Regular cardiac myocyte (primary cell): Measurements from ENCODE around the gene UNG. TPM values are rescaled to one million over a fixed set of nuclear protein-coding genes. Genes with fewer than 3 reads are reported as not detected.

Experiments used
- total RNA-seq: library from RNA; depleted of rRNA; stranded (reverse); fragments of >200 nt; gene quantifications from 2 replicates; pipeline ENCODE4 v1.2.3, GENCODE V29; 2014

Gene UNG
- total RNA-seq: 23.1 and 24.5 TPM in 2 replicates

DNA sequence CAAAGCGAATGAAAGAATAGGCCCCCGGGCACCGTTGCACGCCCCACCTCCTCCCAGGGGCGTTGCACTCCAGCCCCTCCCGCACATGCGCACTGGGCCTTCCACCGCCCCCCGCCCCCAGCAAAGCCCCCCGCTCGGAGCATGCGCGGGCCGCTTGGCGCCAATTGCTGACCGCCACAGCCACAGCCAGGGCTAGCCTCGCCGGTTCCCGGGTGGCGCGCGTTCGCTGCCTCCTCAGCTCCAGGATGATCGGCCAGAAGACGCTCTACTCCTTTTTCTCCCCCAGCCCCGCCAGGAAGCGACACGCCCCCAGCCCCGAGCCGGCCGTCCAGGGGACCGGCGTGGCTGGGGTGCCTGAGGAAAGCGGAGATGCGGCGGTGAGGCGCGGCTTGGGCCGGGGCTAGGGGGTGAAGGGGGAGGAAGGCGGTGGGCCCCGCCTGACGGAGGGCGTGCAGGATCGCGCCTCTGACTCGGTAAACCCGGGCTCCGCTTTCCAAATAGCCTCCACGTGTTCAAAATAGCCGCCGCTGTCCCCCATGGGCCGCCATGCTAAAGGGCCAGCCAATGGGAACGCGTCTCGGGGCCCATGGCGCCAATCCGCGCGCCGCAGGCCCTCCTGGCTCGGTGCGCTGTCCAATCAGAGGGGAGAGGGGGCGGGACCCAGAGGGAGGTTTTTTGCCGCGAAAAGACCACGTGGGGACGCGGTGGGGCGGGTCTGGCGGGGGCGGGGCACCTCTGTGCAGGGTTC lies at the start of gene UNG:
UNG (plus strand) TSS at position 163 of the 748 bp plus-strand sequence; CDS start at position 246, 83 bp downstream.

DNA sequence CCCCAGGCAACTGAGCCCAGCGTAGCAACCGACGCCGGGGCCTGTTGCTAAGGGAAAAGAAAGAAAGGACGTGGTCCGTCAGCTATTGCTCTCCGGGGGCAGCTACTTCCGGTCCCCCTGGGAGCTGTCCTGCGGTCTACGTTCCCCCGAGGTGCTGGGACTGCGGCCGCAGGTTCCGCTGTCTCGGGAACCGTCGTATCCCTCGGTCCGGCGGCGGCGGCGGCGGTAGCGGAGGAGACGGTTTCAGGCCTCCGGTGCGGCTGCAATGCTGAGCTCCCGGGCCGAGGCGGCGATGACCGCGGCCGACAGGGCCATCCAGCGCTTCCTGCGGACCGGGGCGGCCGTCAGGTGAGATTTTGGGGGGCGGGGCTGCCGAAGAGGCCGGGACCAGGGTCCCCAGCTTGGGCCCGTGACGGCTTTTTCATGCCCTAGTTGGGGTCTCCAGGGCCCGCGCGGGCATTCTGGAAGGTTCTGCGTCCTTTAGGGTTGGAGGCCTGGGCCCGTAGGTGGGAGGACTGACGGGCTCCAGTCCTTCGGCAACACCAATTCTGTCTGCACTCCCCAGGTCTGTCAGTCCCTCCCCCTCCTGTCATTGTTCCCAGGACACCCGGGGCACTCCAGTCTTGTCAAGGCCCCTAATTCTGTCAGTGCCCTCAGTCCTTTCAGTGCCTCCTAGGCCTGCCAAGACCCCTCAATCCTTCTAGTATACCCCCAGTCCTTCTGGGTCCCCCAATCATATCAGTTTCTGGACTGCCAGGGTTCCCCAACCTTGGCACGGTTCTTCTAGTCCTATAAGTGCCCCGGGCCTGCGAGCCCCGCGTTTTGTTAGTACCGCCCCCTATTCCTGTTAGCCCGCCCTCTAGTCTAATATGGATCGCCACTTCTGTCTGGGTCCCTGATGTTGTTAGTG lies 44.7 kb upstream of the UNG start, which contains the start of gene USP30:
USP30 (plus strand) TSS at position 163 of the 910 bp plus-strand sequence; CDS start at position 266, 103 bp downstream.

DNA sequence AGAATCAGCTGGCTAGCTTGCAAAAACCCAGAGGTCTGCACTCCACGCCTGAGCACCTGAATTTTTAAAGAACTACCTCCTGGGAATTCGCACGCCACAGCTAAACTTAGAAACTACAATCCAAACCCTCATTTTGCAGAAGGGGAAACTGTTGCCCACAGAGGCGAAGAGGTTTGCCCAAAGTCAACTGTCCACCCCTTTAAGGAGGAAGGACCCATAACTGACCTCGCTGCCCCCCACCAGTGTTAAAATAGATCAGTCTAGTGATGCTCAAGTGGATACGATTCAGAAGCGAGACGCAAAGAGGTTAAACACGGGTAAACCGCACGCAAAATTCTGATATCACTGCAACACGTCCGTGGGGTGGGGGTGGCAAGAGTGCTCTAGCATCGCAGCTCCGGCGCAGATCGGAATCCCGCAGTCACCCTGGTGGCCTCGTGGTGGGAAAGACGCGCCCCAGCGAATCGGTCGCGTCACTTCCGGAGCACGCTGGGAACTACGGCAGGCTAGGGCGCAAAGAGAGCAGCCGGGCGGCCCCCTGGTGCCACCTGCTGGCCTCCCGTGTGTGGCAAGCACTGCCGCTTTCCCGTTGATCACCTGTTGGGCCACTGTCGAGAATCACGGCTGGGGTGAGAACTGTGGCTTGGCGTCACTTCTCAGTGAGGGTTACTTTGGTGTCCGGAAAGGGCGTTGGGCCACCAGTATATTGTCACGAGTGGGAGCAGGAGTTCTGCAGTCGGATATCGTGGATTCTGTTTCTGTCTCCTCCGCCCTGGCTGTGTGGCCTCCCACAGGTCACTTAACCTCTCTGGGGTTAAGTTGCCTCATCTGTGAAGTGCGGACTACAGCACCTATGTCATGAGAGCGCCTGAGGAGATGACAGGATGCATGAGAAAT lies 4.1 kb upstream of the UNG start, which contains the start of gene ALKBH2:
ALKBH2 (minus strand) TSS at position 451 of the 897 bp plus-strand sequence. CDS start 686 bp downstream, outside the sequence.

DNA sequence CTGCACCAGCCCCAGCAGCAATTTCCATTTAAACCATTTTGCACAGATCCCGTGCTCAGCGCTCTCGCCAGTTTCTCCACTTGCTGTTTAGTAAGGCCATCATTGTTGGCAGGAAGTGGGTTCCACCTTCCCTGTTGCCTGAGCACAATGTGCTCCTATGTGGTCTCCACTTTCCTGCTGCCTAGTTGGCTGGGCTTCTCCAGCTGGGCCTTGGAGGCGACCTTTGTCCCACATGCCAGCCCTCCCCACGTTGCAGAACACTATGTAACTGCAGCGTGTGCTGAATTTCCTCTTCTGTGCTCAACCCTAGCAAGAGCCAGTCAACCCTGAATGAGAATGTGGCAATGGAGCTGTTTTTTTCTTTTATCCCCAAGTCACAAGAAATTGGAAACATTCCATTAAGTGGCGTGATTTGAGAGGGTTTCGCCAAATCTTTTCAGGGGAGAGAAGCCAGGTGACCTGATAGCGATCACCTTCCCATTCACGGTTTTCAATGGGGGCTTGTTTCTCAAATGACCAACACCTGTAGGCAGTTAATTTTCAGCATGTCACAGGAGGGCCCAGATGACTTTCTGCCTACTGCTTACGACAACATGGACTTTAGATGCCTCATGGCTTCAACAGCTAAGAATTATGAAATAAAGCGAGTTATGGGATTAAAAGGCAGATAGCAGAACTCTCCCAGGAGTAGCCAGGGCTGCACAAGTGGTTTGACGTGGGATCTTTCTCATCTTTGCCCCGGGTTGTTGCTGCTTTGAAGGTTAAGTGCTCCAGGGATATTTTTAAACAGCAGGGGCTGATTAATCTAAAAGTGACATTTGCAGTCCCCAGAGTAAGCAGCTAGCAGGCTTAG lies 18.6 kb downstream of the UNG start, which contains the start of gene ACACB:
ACACB (plus strand) TSS at position 830 of the 853 bp plus-strand sequence. CDS start 22,819 bp downstream, outside the sequence.

Other genes starting within 250 kb of the UNG start
- gene SSH1, start 240.0 kb upstream of the UNG start, total RNA-seq: 31.2 and 40.9 TPM in 2 replicates
- gene DAO, start 217.5 kb upstream of the UNG start, total RNA-seq: not detected in 2 replicates
- gene SVOP, start 76.5 kb upstream of the UNG start, total RNA-seq: under 0.01 TPM in 1 of 2 replicates, not detected in the other
- 4.0 and 5.9 TPM in 2 replicates for gene USP30, start 45.0 kb upstream of the UNG start, total RNA-seq
- 20.3 and 23.0 TPM in 2 replicates for gene ALKBH2, start 4.1 kb upstream of the UNG start, total RNA-seq
- 2.3 and 3.9 TPM in 2 replicates for gene ACACB, start 19.0 kb downstream of the UNG start, total RNA-seq
- not detected in 2 replicates for gene FOXN4, start 211.7 kb downstream of the UNG start, total RNA-seq